H9 (cell line): Measurements from ENCODE around the gene GALNT7. TPM values are rescaled to one million over a fixed set of nuclear protein-coding genes. Genes with fewer than 3 reads are reported as not detected.

Experiments used
- DNase-seq: peaks from one replicate; pipeline ENCODE4 v3.0.0-alpha.2; 2017
- H2AFZ ChIP-seq: one replicate; pipeline ENCODE4 v1.6.1; 2013; ENCODE audit warnings: mild to moderate bottlenecking, low read length, control low read depth, moderate library complexity
- H2AK5ac ChIP-seq: 2 replicates; pipeline ENCODE4 v1.6.1; 2013; ENCODE audit warnings: low read length, control low read depth, mixed read lengths; ENCODE audit not compliant: insufficient read length
- H2BK120ac ChIP-seq: one replicate; pipeline ENCODE4 v1.6.1; 2013; ENCODE audit warnings: low read depth, mild to moderate bottlenecking, low read length, control low read depth, inconsistent platforms; ENCODE audit not compliant: poor library complexity, severe bottlenecking
- H2BK12ac ChIP-seq: 2 replicates; pipeline ENCODE4 v1.6.1; 2013; ENCODE audit warnings: low read length, control low read depth, mixed read lengths, low read depth; ENCODE audit not compliant: insufficient read length
- H2BK15ac ChIP-seq: 2 replicates; pipeline ENCODE4 v1.6.1; 2013; ENCODE audit warnings: low read depth, low read length, control low read depth
- H2BK20ac ChIP-seq: one replicate; pipeline ENCODE4 v1.6.1; 2013; ENCODE audit warnings: low read depth, mild to moderate bottlenecking, low read length, control low read depth, inconsistent platforms; ENCODE audit not compliant: poor library complexity, severe bottlenecking
- H2BK5ac ChIP-seq: 2 replicates; pipeline ENCODE4 v1.6.1; 2013; ENCODE audit warnings: low read length, control low read depth, mixed read lengths; ENCODE audit not compliant: insufficient read length
- H3K14ac ChIP-seq: 2 replicates; pipeline ENCODE4 v1.6.1; 2013; ENCODE audit warnings: low read length, control low read depth; ENCODE audit not compliant: insufficient read depth
- H3K18ac ChIP-seq: 2 replicates; pipeline ENCODE4 v1.6.1; 2013; ENCODE audit warnings: low read depth, mild to moderate bottlenecking, mixed read lengths, low read length, control low read depth; ENCODE audit not compliant: insufficient read length
- H3K23ac ChIP-seq: 2 replicates; pipeline ENCODE4 v1.6.1; 2013; ENCODE audit warnings: low read length, control low read depth, mixed read lengths, low read depth; ENCODE audit not compliant: insufficient read length
- H3K23me2 ChIP-seq: 2 replicates; pipeline ENCODE4 v1.6.1; 2013; ENCODE audit warnings: low read depth, mild to moderate bottlenecking, mixed read lengths, low read length, control low read depth; ENCODE audit not compliant: insufficient read length, poor library complexity, severe bottlenecking
- H3K27ac ChIP-seq: 2 replicates; pipeline ENCODE4 v1.5.1; 2013; ENCODE audit warnings: low read length, control low read depth, mixed read lengths, low read depth; ENCODE audit not compliant: insufficient read length
- H3K27me3 ChIP-seq: 2 replicates; pipeline ENCODE4 v1.6.1; 2013; ENCODE audit warnings: low read length, control low read depth, inconsistent platforms; ENCODE audit not compliant: insufficient read depth
- H3K4ac ChIP-seq: 2 replicates; pipeline ENCODE4 v1.6.1; 2013; ENCODE audit warnings: low read depth, mild to moderate bottlenecking, control low read depth, inconsistent platforms, low read length, moderate library complexity
- H3K4me1 ChIP-seq: 2 replicates; pipeline ENCODE4 v1.6.1; 2013; ENCODE audit warnings: low read length, control low read depth, inconsistent platforms; ENCODE audit not compliant: insufficient read depth
- H3K4me2 ChIP-seq: 2 replicates; pipeline ENCODE4 v1.6.1; 2013; ENCODE audit warnings: low read length, control low read depth, mixed read lengths; ENCODE audit not compliant: insufficient read length, insufficient read depth
- H3K56ac ChIP-seq: 2 replicates; pipeline ENCODE4 v1.6.1; 2013; ENCODE audit warnings: low read depth, mild to moderate bottlenecking, mixed read lengths, low read length, control low read depth; ENCODE audit not compliant: insufficient read length
- H3K79me1 ChIP-seq: 2 replicates; pipeline ENCODE4 v1.6.1; 2013; ENCODE audit warnings: low read depth, mild to moderate bottlenecking, moderate library complexity, low read length, control low read depth, inconsistent platforms; ENCODE audit not compliant: insufficient read depth, poor library complexity, severe bottlenecking
- H3K79me2 ChIP-seq: 2 replicates; pipeline ENCODE4 v1.6.1; 2013; ENCODE audit warnings: low read length, control low read depth, inconsistent platforms; ENCODE audit not compliant: insufficient read depth
- H3K9ac ChIP-seq: 2 replicates; pipeline ENCODE4 v1.6.1; 2013; ENCODE audit warnings: low read length, control low read depth, mixed read lengths; ENCODE audit not compliant: insufficient read length; ENCODE audit errors: extremely low read depth
- H3K9me3 ChIP-seq: one replicate; pipeline ENCODE4 v1.6.1; 2013; ENCODE audit warnings: low read depth, low read length, inconsistent platforms; ENCODE audit not compliant: control insufficient read depth
- H3T11ph ChIP-seq: one replicate; pipeline ENCODE4 v1.6.1; 2013; ENCODE audit warnings: mild to moderate bottlenecking, low read length, control low read depth, inconsistent platforms
- H4K20me1 ChIP-seq: one replicate; pipeline ENCODE4 v1.6.1; 2013; ENCODE audit not compliant: control insufficient read depth, insufficient read length, insufficient read depth
- H4K5ac ChIP-seq: 2 replicates; pipeline ENCODE4 v1.6.1; 2013; ENCODE audit warnings: low read depth, mild to moderate bottlenecking, mixed read lengths, low read length, control low read depth; ENCODE audit not compliant: insufficient read length
- H4K8ac ChIP-seq: replicated peaks from 2 replicates; pipeline ENCODE4 v1.6.1; 2013; ENCODE audit warnings: low read length, control low read depth, mixed read lengths, low read depth; ENCODE audit not compliant: insufficient read length
- H4K91ac ChIP-seq: 2 replicates; pipeline ENCODE4 v1.6.1; 2013; ENCODE audit warnings: low read depth, mild to moderate bottlenecking, moderate library complexity, mixed read lengths, low read length, control low read depth; ENCODE audit not compliant: insufficient read length
- H3K27ac Mint-ChIP-seq, 3 experiments: 2 replicates in 2 of 3; 3 replicates in 1 of 3; pipeline ENCODE4 v1.8.0; 2020 to 2021; ENCODE audit warnings: mixed read lengths in 3 of 3, mild to moderate bottlenecking in 1 of 3, moderate library complexity in 1 of 3
- H3K27me3 Mint-ChIP-seq: 2 replicates; pipeline ENCODE4 v1.8.0; 2021; ENCODE audit warnings: low read depth, mild to moderate bottlenecking, moderate library complexity, mixed read lengths
- H3K36me3 Mint-ChIP-seq, 3 experiments: 2 replicates in 2 of 3; 3 replicates in 1 of 3; pipeline ENCODE4 v1.8.0; 2020 to 2021; ENCODE audit warnings: low read depth in 3 of 3, mixed read lengths in 3 of 3; ENCODE audit not compliant: insufficient read depth in 1 of 3
- H3K4me1 Mint-ChIP-seq, 2 experiments: 2 replicates each; pipeline ENCODE4 v1.8.0; 2020; ENCODE audit warnings: mixed read lengths in 2 of 2
- H3K4me3 Mint-ChIP-seq, 2 experiments: 2 replicates in 1 of 2; 3 replicates in 1 of 2; pipeline ENCODE4 v1.8.0; 2020 to 2021; ENCODE audit warnings: mild to moderate bottlenecking in 2 of 2, mixed read lengths in 2 of 2, moderate library complexity in 1 of 2
- H3K9me3 Mint-ChIP-seq, 2 experiments: 2 replicates in 1 of 2; 3 replicates in 1 of 2; pipeline ENCODE4 v1.8.0; 2020; ENCODE audit warnings: mild to moderate bottlenecking in 2 of 2, mixed read lengths in 2 of 2, moderate library complexity in 1 of 2
- CTCF ChIP-seq: fragments of 200-600 bp; sonication (generic); conservative IDR thresholded peaks from 3 replicates; pipeline ENCODE4 v1.8.0; 2021; ENCODE audit warnings: antibody characterized with exemption, mild to moderate bottlenecking
- WGBS: extraction: QIAGEN DNeasy Blood & Tissue Kit; methylation state at CpG from one replicate; pipeline ENCODE4 v1.1.7; 2013; ENCODE audit warnings: missing lambda C conversion rate, low lambda C conversion rate, mixed read lengths; ENCODE audit not compliant: insufficient read length; ENCODE audit errors: extremely low coverage; 5-methylcytosine and 5-hydroxymethylcytosine counted together
- total RNA-seq: library from RNA; stranded (reverse); gene quantifications from 2 replicates; pipeline ENCODE4 v1.2.1, GENCODE V29; 2021

GALNT7 gene
- total RNA-seq, 1 experiment from 2014 or later, result 57.3 TPM

GRCh38 chr4:173362666-173363065 lies 194.1 kb downstream of the GALNT7 start:
- Histone ChIP-seq H2AK5ac (no peak overlapping the region), H3K18ac (no peak overlapping the region), H3T11ph (no peak overlapping the region), H3K9ac (no peak overlapping the region), H3K14ac (no peak overlapping the region), H4K20me1 (no peaks in the 10 kb centered on the region), H3K56ac (no peak overlapping the region), H2BK120ac (no peak overlapping the region), H4K91ac (no peak overlapping the region), H3K4ac (no peak overlapping the region), H3K9me3 (no peaks in the 10 kb centered on the region), H2AFZ (no peak overlapping the region), H2BK15ac (no peak overlapping the region), H2BK5ac (no peak overlapping the region), H2BK20ac (no peak overlapping the region), H3K27me3 (no peaks in the 10 kb centered on the region), H4K8ac (no peak overlapping the region), H3K79me2 (no peaks in the 10 kb centered on the region), H2BK12ac (no peak overlapping the region), H4K5ac (no peak overlapping the region), H3K23ac (no peak overlapping the region), H3K4me1 (no peaks in the 10 kb centered on the region), H3K23me2 (no peaks in the 10 kb centered on the region), H3K79me1 (no peaks in the 10 kb centered on the region), H3K4me2 (no peak overlapping the region), H3K27ac (no peak overlapping the region)
- no peak for TF ChIP-seq CTCF
- Mint-ChIP-seq H3K4me3 (no peak overlapping the region), H3K27ac (no peak overlapping the region), H3K4me1 (peaks cover 6 to 9% of the 10 kb centered on the region in 2 experiments; a peak in 2 of 4 replicates), H3K9me3 (no peaks in the 10 kb centered on the region), H3K27me3 (no peaks in the 10 kb centered on the region), H3K36me3 (peaks cover 0 to 2% (median 0%) of the 10 kb centered on the region in 3 experiments; a peak in 1 of 7 replicates)
- WGBS, result no CpG with 5 or more reads among the region's 3 CpGs
- no peak for DNase-seq
